Measurements from ENCODE around the gene ESF1.
"Not testable (repeated sequence)": the region's sequence is repeated elsewhere in the genome, so short reads cannot be mapped to it uniquely, and the experiment has no call there.

Gene ESF1

GRCh38 chr20:13788167-13788834 lies 3.6 kb upstream of the ESF1 start:
- DNase-seq (ENCODE audit: low read depth in 3 of 3), result peak in 2 of 3 donors; percentile 6 to 9

GRCh38 chr20:13786143-13786828 lies 1.6 kb upstream of the ESF1 start:
- DNase-seq (ENCODE audit: low read depth in 3 of 3), result no peak

GRCh38 chr20:13784271-13784892 lies 337 bp downstream of the ESF1 start:
- no peak for DNase-seq (ENCODE audit: low read depth in 3 of 3)

GRCh38 chr20:13783528-13783927 lies 1.2 kb downstream of the ESF1 start:
- DNase-seq (ENCODE audit: low read depth in 3 of 3), result no peak

- no peak for DNase-seq (ENCODE audit: low read depth in 3 of 3)
Observed at GRCh38 chr20:13778827-13779226, 5.9 kb downstream of the ESF1 start.

- no peak for DNase-seq (ENCODE audit: low read depth in 3 of 3)
Observed at GRCh38 chr20:13777171-13777601, 7.5 kb downstream of the ESF1 start.

- DNase-seq (ENCODE audit: low read depth in 3 of 3), result no peak
Observed at GRCh38 chr20:13775867-13776266, 8.9 kb downstream of the ESF1 start.

- no peak for DNase-seq (ENCODE audit: low read depth in 3 of 3)
Observed at GRCh38 chr20:13772529-13772928, 12.2 kb downstream of the ESF1 start.

- no peak for DNase-seq (ENCODE audit: low read depth in 3 of 3)
Observed at GRCh38 chr20:13771853-13772453, 12.8 kb downstream of the ESF1 start.

GRCh38 chr20:13770141-13770540 lies 14.6 kb downstream of the ESF1 start:
- DNase-seq (ENCODE audit: low read depth in 3 of 3), result no peak

GRCh38 chr20:13765868-13766416 lies 18.8 kb downstream of the ESF1 start:
- DNase-seq (ENCODE audit: low read depth in 3 of 3), result no peak

- no peak for DNase-seq (ENCODE audit: low read depth in 3 of 3)
Observed at GRCh38 chr20:13765299-13765698, 19.4 kb downstream of the ESF1 start.

- DNase-seq (ENCODE audit: low read depth in 3 of 3), result not testable (repeated sequence)
Observed at GRCh38 chr20:13760451-13760946, 24.2 kb downstream of the ESF1 start.

- DNase-seq (ENCODE audit: low read depth in 3 of 3), result no peak
Observed at GRCh38 chr20:13758884-13759283, 25.8 kb downstream of the ESF1 start.

GRCh38 chr20:13756551-13756950 lies 28.2 kb downstream of the ESF1 start:
- DNase-seq (ENCODE audit: low read depth in 3 of 3), result no peak

GRCh38 chr20:13755809-13756208 lies 28.9 kb downstream of the ESF1 start:
- DNase-seq (ENCODE audit: low read depth in 3 of 3), result no peak

GRCh38 chr20:13753436-13754036 lies 31.2 kb downstream of the ESF1 start:
- no peak for DNase-seq (ENCODE audit: low read depth in 3 of 3)

GRCh38 chr20:13749811-13750210 lies 34.9 kb downstream of the ESF1 start:
- DNase-seq (ENCODE audit: low read depth in 3 of 3), result no peak

GRCh38 chr20:13745784-13746183 lies 38.9 kb downstream of the ESF1 start:
- no peak for DNase-seq (ENCODE audit: low read depth in 3 of 3)

- no peak for DNase-seq (ENCODE audit: low read depth in 3 of 3)
Observed at GRCh38 chr20:13744352-13744751, 40.4 kb downstream of the ESF1 start.

GRCh38 chr20:13741879-13742278 lies 42.8 kb downstream of the ESF1 start:
- no peak for DNase-seq (ENCODE audit: low read depth in 3 of 3)
